Measurements from ENCODE around the gene GTF2I.

- TF ChIP-seq CTCF (IDR thresholded peaks at IDR 0.05; ENCODE audit: low read depth, low read length, missing input control) = no peak
- TF ChIP-seq RAD21 (IDR thresholded peaks at IDR 0.05) = no peak
- no peak for TF ChIP-seq MAX (IDR thresholded peaks at IDR 0.05)
- TF ChIP-seq EGR1 (IDR thresholded peaks at IDR 0.05; ENCODE audit: low read depth in 2 of 2) = no peak
- TF ChIP-seq RXRA (IDR thresholded peaks at IDR 0.05) = no peak
These were observed 27.0 kb downstream of the GTF2I start for GRCh38 chr7:74684473-74684872.
